ENCODE results near the gene ITGB3BP. TPM values are rescaled to one million over a fixed set of nuclear protein-coding genes. Genes with fewer than 3 reads are reported as not detected.

Gene ITGB3BP
- total and polyA plus RNA-seq, 2 of the 8 experiments (the other 6 are each of a cell fraction or from before 2014, with no cell fraction given), result 17.6 to 49.1 TPM

- Histone ChIP-seq H3K23ac (ENCODE audit: insufficient read length) (no peak overlapping the region), H4K5ac (ENCODE audit: insufficient read length, low read depth, low read length) (no peak overlapping the region), H3K9me3 (ENCODE audit: insufficient read depth in 2 of 2, low read depth in 1 of 2, low read length in 1 of 2) (no peaks in the 10 kb centered on the region), H3K14ac (ENCODE audit: insufficient read length) (no peak overlapping the region), H3K23me2 (ENCODE audit: low read depth, low read length) (no peaks in the 10 kb centered on the region), H3K79me2 (ENCODE audit: control insufficient read depth in 1 of 2, insufficient read depth in 2 of 2, low read length in 2 of 2) (no peaks in the 10 kb centered on the region), H3K4me3 (ENCODE audit: extremely low read depth in 1 of 4, insufficient read depth in 2 of 4, low read depth in 3 of 4, low read length in 4 of 4) (no peak overlapping the region), H2BK120ac (replicated peaks; ENCODE audit: low read depth, low read length) (no peak overlapping the region), H2AK5ac (ENCODE audit: low read depth, low read length) (no peak overlapping the region), H4K20me1 (replicated peaks in 1 of 2; ENCODE audit: control insufficient read depth in 1 of 2, insufficient read depth in 2 of 2, low read length in 2 of 2) (no peaks in the 10 kb centered on the region), H2BK5ac (ENCODE audit: low read depth, low read length) (no peak overlapping the region), H3K4ac (replicated peaks; ENCODE audit: insufficient read length, low read depth, low read length) (no peak overlapping the region), H3K27ac (ENCODE audit: low read depth, low read length) (no peak overlapping the region), H3K4me1 (replicated peaks in 1 of 4; ENCODE audit: control insufficient read depth in 3 of 4, insufficient read depth in 4 of 4, low read length in 3 of 4) (no peaks in the 10 kb centered on the region; a peak in 1 of 7 replicates), H3K36me3 (ENCODE audit: control insufficient read depth in 2 of 4, insufficient read depth in 4 of 4, low read length in 3 of 4) (no peaks in the 10 kb centered on the region), H3K27me3 (replicated peaks in 1 of 4; ENCODE audit: control insufficient read depth in 3 of 4, extremely low read depth in 1 of 4, insufficient read depth in 3 of 4, low read length in 3 of 4) (no peaks in the 10 kb centered on the region), H3K79me1 (ENCODE audit: low read depth, low read length) (no peaks in the 10 kb centered on the region), H2BK12ac (ENCODE audit: low read depth, low read length) (no peak overlapping the region), H3K18ac (ENCODE audit: extremely low read depth, low read length) (no peak overlapping the region), H2BK20ac (ENCODE audit: low read length) (no peak overlapping the region), H3K56ac (replicated peaks; ENCODE audit: insufficient read length, low read depth, low read length) (no peak overlapping the region), H2BK15ac (ENCODE audit: low read length) (no peak overlapping the region), H4K8ac (ENCODE audit: extremely low read depth, insufficient read depth, low read length) (no peak overlapping the region), H4K91ac (replicated peaks; ENCODE audit: insufficient read length, low read length) (no peak overlapping the region), H3K4me2 (ENCODE audit: insufficient read depth in 1 of 2, low read depth in 2 of 2, low read length in 2 of 2) (no peak overlapping the region), H3K9ac (replicated peaks in 1 of 4; ENCODE audit: extremely low read depth in 1 of 4, low read depth in 3 of 4, low read length in 3 of 4) (no peak overlapping the region), H2AFZ (ENCODE audit: low read length) (no peak overlapping the region)
- no peak for DNase-seq (ENCODE audit: low read depth in 1 of 2, low spot score in 2 of 2)
- TF ChIP-seq SIN3A (conservative IDR thresholded peaks at IDR 0.05 in 1 of 2, IDR thresholded peaks at IDR 0.05 in 1 of 2; ENCODE audit: low read depth in 1 of 2, low read length in 2 of 2), result no peak
- TF ChIP-seq ATF3 (IDR thresholded peaks at IDR 0.05; ENCODE audit: insufficient read depth, low read depth, low read length), result no peak
- TF ChIP-seq, protein P1, sequence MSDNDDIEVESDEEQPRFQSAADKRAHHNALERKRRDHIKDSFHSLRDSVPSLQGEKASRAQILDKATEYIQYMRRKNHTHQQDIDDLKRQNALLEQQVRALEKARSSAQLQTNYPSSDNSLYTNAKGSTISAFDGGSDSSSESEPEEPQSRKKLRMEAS (IDR thresholded peaks at IDR 0.05), result no peak
- TF ChIP-seq BACH1 (IDR thresholded peaks at IDR 0.05; ENCODE audit: low read length), result no peak
- no peak for FAIRE-seq
- 86% methylated on average over 2 of the region's 2 CpGs; no CpG with 5 or more reads in 1 of the 2 experiments for WGBS, 2 experiments (ENCODE audit: extremely low coverage in 1 of 2, insufficient coverage in 1 of 2, insufficient read length in 1 of 2, insufficient replicate concordance in 2 of 2, low coverage in 1 of 2, low lambda C conversion rate in 2 of 2, missing lambda C conversion rate in 1 of 2)
- POLR2A ChIA-PET (ENCODE audit: partially characterized antibody), result no interaction called here
- CTCF ChIA-PET (ENCODE audit: partially characterized antibody), result interaction anchor here (1.3 to 1.7 kb wide), 2 partner anchors 13 to 35 kb away, joined by 3 read pairs; no protein-coding TSS in a partner anchor
These were observed 112.0 kb downstream of the ITGB3BP start for GRCh38 chr1:63411066-63411465.

All from H1 (cell line).